CD4-positive, alpha-beta memory T cell (primary cell): Measurements from ENCODE around the gene SLC39A13. TPM values are rescaled to one million over a fixed set of nuclear protein-coding genes. Genes with fewer than 3 reads are reported as not detected.
A peak's percentile ranks its signal among the peaks of the same experiment; 100 is the strongest.

ENCODE experiments used
- CTCF ChIA-PET: fragments of 350-600 bp; sonication (Branson Sonifier 250); formaldehyde crosslinking; loops from one replicate; lab custom pipeline; 2021; ENCODE audit warnings: inconsistent platforms; ENCODE audit not compliant: partially characterized antibody; lab: Charles Lee
- POLR2A ChIA-PET: fragments of 350-600 bp; sonication (Branson Sonifier 250); formaldehyde crosslinking; loops from one replicate; lab custom pipeline; 2021; ENCODE audit not compliant: partially characterized antibody; lab: Charles Lee
- DNase-seq, 5 donors: peaks; one replicate each; pipeline versions ENCODE4 v3.0.0 to v3.0.0-alpha.2; 2020 to 2022; ENCODE audit warnings: mixed read lengths in 1 of 5
- H3K27ac ChIP-seq: one replicate; pipeline ENCODE4 v1.7.0; 2013; ENCODE audit warnings: low read depth, low read length
- H3K27me3 ChIP-seq: 2 replicates; pipeline ENCODE4 v1.7.0; 2013; ENCODE audit warnings: mild to moderate bottlenecking, low read length, moderate library complexity; ENCODE audit not compliant: insufficient read depth
- H3K36me3 ChIP-seq: 2 replicates; pipeline ENCODE4 v1.7.0; 2013; ENCODE audit warnings: mild to moderate bottlenecking, low read length, moderate library complexity; ENCODE audit not compliant: insufficient read depth
- H3K4me1 ChIP-seq: 2 replicates; pipeline ENCODE4 v1.7.0; 2013; ENCODE audit warnings: mild to moderate bottlenecking, low read length, moderate library complexity; ENCODE audit not compliant: insufficient read depth
- H3K4me3 ChIP-seq, 2 donors: one replicate each; pipeline ENCODE4 v1.7.0; 2013; ENCODE audit warnings: low read length in 2 of 2, mild to moderate bottlenecking in 1 of 2
- H3K9me3 ChIP-seq, 2 donors: one replicate each; pipeline ENCODE4 v1.7.0; 2013; ENCODE audit warnings: low read length in 2 of 2, control low read depth in 1 of 2; ENCODE audit not compliant: control insufficient read depth in 1 of 2
- H3K27ac Mint-ChIP-seq, 7 donors: one replicate each; pipeline ENCODE4 v1.8.0; 2020 to 2021; ENCODE audit warnings: mixed read lengths in 7 of 7, mild to moderate bottlenecking in 6 of 7, inconsistent platforms in 3 of 7, moderate library complexity in 3 of 7
- H3K27me3 Mint-ChIP-seq, 2 donors: one replicate each; pipeline ENCODE4 v1.8.0; 2020 to 2021; ENCODE audit warnings: mixed read lengths in 2 of 2
- H3K36me3 Mint-ChIP-seq, 2 donors: one replicate each; pipeline ENCODE4 v1.8.0; 2020 to 2021; ENCODE audit warnings: mixed read lengths in 2 of 2, inconsistent platforms in 1 of 2, mild to moderate bottlenecking in 1 of 2
- H3K4me1 Mint-ChIP-seq, 4 donors: one replicate each; pipeline ENCODE4 v1.8.0; 2020 to 2021; ENCODE audit warnings: mixed read lengths in 4 of 4, mild to moderate bottlenecking in 1 of 4
- H3K4me3 Mint-ChIP-seq, 8 donors: one replicate each; pipeline ENCODE4 v1.8.0; 2020 to 2021; ENCODE audit warnings: mixed read lengths in 8 of 8, mild to moderate bottlenecking in 7 of 8, moderate library complexity in 6 of 8, inconsistent platforms in 3 of 8
- H3K9me3 Mint-ChIP-seq, 8 donors: one replicate each; pipeline ENCODE4 v1.8.0; 2020 to 2021; ENCODE audit warnings: mixed read lengths in 8 of 8, mild to moderate bottlenecking in 5 of 8, inconsistent platforms in 3 of 8, moderate library complexity in 1 of 8
- intact Hi-C: fragments of 100-400 bp; cut with micrococcal nuclease; formaldehyde crosslinking; loops from one replicate; pipeline ENCODE4 v1.15.1; 2023
- polyA plus RNA-seq, 2 donors: library from polyadenylated mRNA; unstranded; fragments of 300-500 nt; fragmentation: Illumina TruSeq; gene quantifications; one replicate each; pipeline ENCODE4 v1.2.3, GENCODE V29; 2021
- total RNA-seq, 2 experiments: library from RNA; stranded (reverse); gene quantifications; one replicate each; pipeline ENCODE4 v1.2.3, GENCODE V29; 2021

The SLC39A13 gene
- total and polyA plus RNA-seq, 4 experiments from 2014 or later: 22.3 to 68.3 (median 48.6) TPM

- Mint-ChIP-seq H3K27ac (peak overlapping the region; percentile 92 to 97 (median 94)), H3K9me3 (no peaks in the 10 kb centered on the region), H3K4me1 (peaks cover 10 to 27% (median 20%) of the 10 kb centered on the region in 4 donors), H3K4me3 (peak overlapping the region; percentile 89 to 97 (median 92)), H3K27me3 (no peaks in the 10 kb centered on the region), H3K36me3 (peaks cover 3 to 8% of the 10 kb centered on the region in 2 donors)
- H3K4me3 ChIP-seq: peak overlapping the region; percentile 34 to 73
- ChIA-PET POLR2A (interaction anchor here (0.5 to 9.1 kb wide), 14 partner anchors 9 to 194 kb away, joined by 3 to 86 read pairs (median 4); partner anchors contain the start of genes ACP2, DDB2, MADD and PSMC3), CTCF (interaction anchor here (0.9 to 7.2 kb wide), 7 partner anchors 9 to 444 kb away, joined by 3 to 257 read pairs (median 16); partner anchors contain the start of gene PSMC3)
- no peaks in the 10 kb centered on the region for H3K27me3 ChIP-seq
- peaks cover 25% of the 10 kb centered on the region for H3K4me1 ChIP-seq
- intact Hi-C loops: loop anchor here (1.0 to 5.0 kb wide), 7 partner anchors 15 to 232 kb away; partner anchors contain the start of genes ARFGAP2 and PSMC3
- H3K27ac ChIP-seq: peak overlapping the region; percentile 80
- DNase-seq: peak in 2 of 5 donors; percentile 27 to 47
- peaks cover 3% of the 10 kb centered on the region for H3K36me3 ChIP-seq
- no peaks in the 10 kb centered on the region for H3K9me3 ChIP-seq
Observed at GRCh38 chr11:47408598-47409439, 429 bp downstream of the SLC39A13 start.

DNA sequence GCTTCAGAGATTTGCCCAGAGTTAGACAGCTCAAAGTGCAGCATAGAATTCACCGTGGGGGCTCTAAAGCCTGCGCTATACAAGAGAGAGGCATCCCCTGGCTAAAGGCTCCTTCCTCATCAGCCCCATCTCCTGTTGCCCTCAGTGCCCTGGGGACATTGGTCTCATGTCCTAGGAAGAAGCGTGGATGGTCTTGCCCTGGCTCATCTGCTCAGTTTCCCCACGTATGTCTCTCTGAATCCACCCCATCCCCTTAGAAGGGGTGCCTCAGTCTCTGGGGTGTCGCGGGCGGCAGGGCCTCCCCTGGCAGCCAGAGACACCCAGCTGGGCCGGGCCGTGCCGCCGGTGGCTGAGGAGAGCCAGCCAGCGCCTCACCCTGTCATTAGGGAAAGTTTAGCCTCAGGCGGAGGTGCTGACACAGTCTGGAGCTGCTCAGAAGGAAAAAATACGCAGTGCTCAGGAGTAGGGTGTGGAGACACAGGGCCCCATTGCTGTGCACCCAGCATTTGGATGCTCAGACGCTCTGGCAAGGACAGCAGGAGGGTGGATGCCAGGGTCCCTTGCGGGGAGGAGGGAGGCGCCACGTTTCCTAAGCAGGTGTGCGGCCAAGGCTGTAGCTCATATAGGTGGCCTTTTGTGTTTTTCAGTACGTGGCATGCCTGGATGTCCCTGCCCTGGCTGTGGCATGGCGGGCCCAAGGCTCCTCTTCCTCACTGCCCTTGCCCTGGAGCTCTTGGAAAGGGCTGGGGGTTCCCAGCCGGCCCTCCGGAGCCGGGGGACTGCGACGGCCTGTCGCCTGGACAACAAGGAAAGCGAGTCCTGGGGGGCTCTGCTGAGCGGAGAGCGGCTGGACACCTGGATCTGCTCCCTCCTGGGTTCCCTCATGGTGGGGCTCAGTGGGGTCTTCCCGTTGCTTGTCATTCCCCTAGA, 1.3 kb downstream of the SLC39A13 start:
- intact Hi-C loops: loop anchor here (5.0 kb wide), 1 partner anchor 232 kb away; the partner anchor contains the start of gene ARFGAP2
- H3K9me3 Mint-ChIP-seq: no peaks in the 10 kb centered on the region
- Histone ChIP-seq H3K27ac (peak overlapping the region; percentile 80), H3K9me3 (no peaks in the 10 kb centered on the region), H3K36me3 (peaks cover 8% of the 10 kb centered on the region), H3K4me3 (peak overlapping the region in 1 of 2 donors; percentile 73), H3K4me1 (peaks cover 25% of the 10 kb centered on the region), H3K27me3 (no peaks in the 10 kb centered on the region)
- ChIA-PET CTCF (interaction anchor here (0.8 to 7.2 kb wide), 13 partner anchors 10 to 443 kb away, joined by 3 to 257 read pairs (median 4); partner anchors contain the start of gene PSMC3), POLR2A (interaction anchor here (0.5 to 9.1 kb wide), 14 partner anchors 9 to 161 kb away, joined by 3 to 86 read pairs (median 4); partner anchors contain the start of genes ACP2 and PSMC3)
- peak overlapping the region; percentile 89 to 97 (median 92) for H3K4me3 Mint-ChIP-seq
- DNase-seq: peak in 1 of 5 donors; percentile 31
- H3K27ac Mint-ChIP-seq: peak overlapping the region; percentile 92 to 97 (median 94)
- H3K27me3 Mint-ChIP-seq: no peaks in the 10 kb centered on the region
- H3K4me1 Mint-ChIP-seq: peaks cover 10 to 27% (median 20%) of the 10 kb centered on the region in 4 donors
- peaks cover 8 to 14% of the 10 kb centered on the region in 2 donors for H3K36me3 Mint-ChIP-seq

DNA sequence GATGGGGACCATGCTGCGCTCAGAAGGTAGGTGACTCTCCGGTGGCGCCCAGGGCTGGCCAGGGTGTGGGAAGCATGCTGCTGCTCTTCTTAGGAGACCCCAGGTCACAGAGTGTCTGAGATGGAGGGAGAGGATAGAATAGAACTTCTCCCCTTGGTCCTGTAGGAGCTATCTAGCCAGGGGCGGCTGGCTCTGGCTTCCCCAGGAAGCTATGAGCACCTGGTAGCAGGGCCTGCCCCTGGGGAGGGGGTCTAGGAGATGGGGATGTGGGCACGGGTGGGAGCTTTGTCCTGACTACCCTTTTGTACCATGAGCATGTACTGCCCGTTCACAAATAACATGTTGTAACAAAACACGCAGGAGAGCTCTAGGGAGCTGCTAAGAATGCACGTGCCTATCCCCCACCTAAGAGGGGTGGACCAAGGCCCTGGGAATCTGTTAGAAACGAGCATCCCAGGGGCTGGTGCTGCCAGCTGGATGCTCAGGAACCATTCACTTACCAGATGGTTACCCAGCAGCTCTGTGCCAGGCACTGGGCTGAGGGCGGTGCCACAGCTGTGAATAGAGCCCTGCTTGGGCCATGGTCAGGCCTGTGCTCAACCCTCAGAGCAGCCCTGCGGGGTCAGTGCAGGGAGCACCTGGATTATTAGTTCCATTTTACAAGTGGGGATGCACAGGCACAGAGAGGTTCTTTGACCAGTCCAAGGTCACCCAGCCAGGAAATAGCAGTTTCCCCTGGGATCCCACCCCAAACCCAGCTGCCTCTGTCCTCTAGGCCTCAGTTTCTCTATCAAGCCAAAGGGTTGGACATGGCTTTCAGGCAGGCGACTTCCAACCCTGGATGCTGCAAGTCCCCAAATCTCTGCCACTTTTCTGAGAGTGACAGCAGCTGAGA, 2.2 kb downstream of the SLC39A13 start:
- ChIA-PET POLR2A (interaction anchor here (2.0 to 9.1 kb wide), 5 partner anchors 12 to 196 kb away, joined by 5 to 86 read pairs (median 72); partner anchors contain the start of genes DDB2 and PSMC3), CTCF (interaction anchor here (0.8 to 7.2 kb wide), 20 partner anchors 10 to 373 kb away, joined by 3 to 257 read pairs (median 4); partner anchors contain the start of genes ACP2, MADD and PSMC3)
- Mint-ChIP-seq H3K27me3 (no peaks in the 10 kb centered on the region), H3K4me3 (peak overlapping the region in 3 of 8 donors; percentile 43 to 53 (median 52)), H3K36me3 (peaks cover 8 to 19% of the 10 kb centered on the region in 2 donors), H3K27ac (peak overlapping the region in 2 of 7 donors; percentile 30 to 93), H3K4me1 (peaks cover 9 to 27% (median 20%) of the 10 kb centered on the region in 4 donors), H3K9me3 (no peaks in the 10 kb centered on the region)
- peaks cover 25% of the 10 kb centered on the region for H3K4me1 ChIP-seq
- no peak overlapping the region for H3K27ac ChIP-seq
- H3K36me3 ChIP-seq: peaks cover 8% of the 10 kb centered on the region
- DNase-seq: peak in 1 of 5 donors; percentile 22
- no peaks in the 10 kb centered on the region for H3K9me3 ChIP-seq
- no peak overlapping the region for H3K4me3 ChIP-seq
- intact Hi-C loops: no loop called here
- no peaks in the 10 kb centered on the region for H3K27me3 ChIP-seq

DNA sequence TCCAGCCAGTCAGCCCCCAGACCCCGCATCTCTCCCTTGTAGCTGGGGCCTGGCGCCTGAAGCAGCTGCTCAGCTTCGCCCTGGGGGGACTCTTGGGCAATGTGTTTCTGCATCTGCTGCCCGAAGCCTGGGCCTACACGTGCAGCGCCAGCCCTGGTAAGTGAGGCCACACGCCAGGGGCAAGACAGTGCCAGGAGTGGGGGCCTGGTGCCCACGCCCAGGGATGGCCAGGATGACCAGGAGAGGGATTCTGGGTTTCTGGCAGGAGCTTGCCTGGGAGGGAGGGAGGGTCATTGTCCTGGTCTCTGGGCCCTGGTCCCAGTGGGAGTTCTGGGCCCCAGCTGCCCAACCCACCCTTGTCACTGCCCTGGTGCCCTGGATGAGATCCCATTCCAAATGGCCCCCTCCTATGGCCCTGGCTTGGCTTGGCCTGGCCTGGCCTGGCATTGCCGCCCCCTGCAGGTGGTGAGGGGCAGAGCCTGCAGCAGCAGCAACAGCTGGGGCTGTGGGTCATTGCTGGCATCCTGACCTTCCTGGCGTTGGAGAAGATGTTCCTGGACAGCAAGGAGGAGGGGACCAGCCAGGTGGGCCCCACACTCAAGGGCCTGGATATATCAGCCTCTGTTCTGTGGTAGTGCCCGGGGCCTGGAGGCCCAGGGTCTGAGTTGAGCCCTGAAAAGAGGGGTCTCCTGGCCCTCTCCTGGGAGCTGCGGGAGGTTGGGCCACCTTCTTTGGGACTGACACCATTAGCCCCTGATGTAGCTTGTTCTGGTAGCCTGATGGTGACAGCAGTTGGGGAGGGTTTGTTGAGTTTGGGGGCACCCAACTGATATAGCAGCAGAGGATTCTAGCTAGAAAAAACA, 3.7 kb downstream of the SLC39A13 start:
- intact Hi-C loops: loop anchor here (1.0 kb wide), 1 partner anchor 38 kb away; no protein-coding TSS in a partner anchor
- H3K36me3 Mint-ChIP-seq: peaks cover 8 to 23% of the 10 kb centered on the region in 2 donors
- H3K36me3 ChIP-seq: peaks cover 8% of the 10 kb centered on the region
- peak in 4 of 5 donors; percentile 31 to 49 (median 42) for DNase-seq
- H3K27me3 ChIP-seq: no peaks in the 10 kb centered on the region
- H3K27me3 Mint-ChIP-seq: no peaks in the 10 kb centered on the region
- H3K4me3 ChIP-seq: no peak overlapping the region
- peaks cover 9 to 23% (median 16%) of the 10 kb centered on the region in 4 donors for H3K4me1 Mint-ChIP-seq
- H3K9me3 Mint-ChIP-seq: no peaks in the 10 kb centered on the region
- ChIA-PET POLR2A (interaction anchor here (1.2 to 9.1 kb wide), 9 partner anchors 9 to 353 kb away, joined by 3 to 86 read pairs (median 6); partner anchors contain the start of genes DDB2 and PSMC3), CTCF (interaction anchor here (0.6 to 7.2 kb wide), 38 partner anchors 8 to 441 kb away, joined by 3 to 257 read pairs (median 4); partner anchors contain the start of genes ACP2, MADD, PSMC3 and SPI1)
- no peak overlapping the region for H3K4me3 Mint-ChIP-seq
- H3K27ac ChIP-seq: no peak overlapping the region
- H3K9me3 ChIP-seq: no peaks in the 10 kb centered on the region
- peak overlapping the region in 3 of 7 donors; percentile 37 to 75 (median 52) for H3K27ac Mint-ChIP-seq
- H3K4me1 ChIP-seq: peaks cover 22% of the 10 kb centered on the region

DNA sequence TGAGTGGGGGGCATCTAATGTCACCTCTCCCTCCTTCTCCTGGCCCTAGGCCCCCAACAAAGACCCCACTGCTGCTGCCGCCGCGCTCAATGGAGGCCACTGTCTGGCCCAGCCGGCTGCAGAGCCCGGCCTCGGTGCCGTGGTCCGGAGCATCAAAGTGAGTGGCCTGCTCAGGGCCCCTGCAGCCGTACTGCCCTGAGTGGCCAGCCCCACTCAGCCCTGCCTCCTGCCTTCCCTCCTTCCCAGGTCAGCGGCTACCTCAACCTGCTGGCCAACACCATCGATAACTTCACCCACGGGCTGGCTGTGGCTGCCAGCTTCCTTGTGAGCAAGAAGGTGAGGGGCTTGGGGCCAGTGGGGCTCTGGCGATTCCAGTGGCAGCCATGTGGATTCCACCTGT, 5.0 kb downstream of the SLC39A13 start:
- no peak for DNase-seq
- Histone ChIP-seq H3K27me3 (no peaks in the 10 kb centered on the region), H3K9me3 (no peaks in the 10 kb centered on the region), H3K36me3 (peaks cover 17% of the 10 kb centered on the region), H3K4me1 (peaks cover 13% of the 10 kb centered on the region), H3K27ac (no peak overlapping the region), H3K4me3 (no peak overlapping the region)
- Mint-ChIP-seq H3K36me3 (peaks cover 13 to 31% of the 10 kb centered on the region in 2 donors), H3K4me1 (peaks cover 5 to 15% (median 9%) of the 10 kb centered on the region in 4 donors), H3K27ac (peak overlapping the region in 1 of 7 donors; percentile 31), H3K9me3 (no peaks in the 10 kb centered on the region), H3K4me3 (no peak overlapping the region), H3K27me3 (no peaks in the 10 kb centered on the region)
- CTCF ChIA-PET: interaction anchor here (1.0 to 7.2 kb wide), 10 partner anchors 12 to 165 kb away, joined by 3 to 257 read pairs (median 11); partner anchors contain the start of genes ACP2, MADD and PSMC3
- intact Hi-C loops: no loop called here
- POLR2A ChIA-PET: interaction anchor here (1.7 to 9.1 kb wide), 4 partner anchors 12 to 40 kb away, joined by 4 to 86 read pairs (median 74); partner anchors contain the start of gene PSMC3
